Glutamatergic neuron (in vitro differentiated cells): ENCODE measurements around the gene SNAP23. TPM values are rescaled to one million over a fixed set of nuclear protein-coding genes. Genes with fewer than 3 reads are reported as not detected.

ENCODE experiments used
- DNase-seq: peaks from one replicate; pipeline ENCODE4 v3.0.0; 2022
- H3K27ac Mint-ChIP-seq: one replicate; pipeline ENCODE4 v1.8.0; 2020; ENCODE audit warnings: mild to moderate bottlenecking, mixed read lengths, inconsistent platforms; ENCODE audit not compliant: unreplicated experiment
- H3K27me3 Mint-ChIP-seq: one replicate; pipeline ENCODE4 v1.8.0; 2020; ENCODE audit warnings: mild to moderate bottlenecking, moderate library complexity, mixed read lengths, inconsistent platforms; ENCODE audit not compliant: unreplicated experiment
- H3K36me3 Mint-ChIP-seq: one replicate; pipeline ENCODE4 v1.8.0; 2020; ENCODE audit warnings: mild to moderate bottlenecking, mixed read lengths, inconsistent platforms; ENCODE audit not compliant: unreplicated experiment
- H3K4me1 Mint-ChIP-seq: one replicate; pipeline ENCODE4 v1.8.0; 2020; ENCODE audit warnings: mild to moderate bottlenecking, low read depth, mixed read lengths, inconsistent platforms; ENCODE audit not compliant: unreplicated experiment
- H3K4me3 Mint-ChIP-seq: one replicate; pipeline ENCODE4 v1.8.0; 2020; ENCODE audit warnings: mild to moderate bottlenecking, mixed read lengths, inconsistent platforms; ENCODE audit not compliant: unreplicated experiment
- H3K9me3 Mint-ChIP-seq: one replicate; pipeline ENCODE4 v1.8.0; 2020; ENCODE audit warnings: mild to moderate bottlenecking, moderate library complexity, mixed read lengths, inconsistent platforms; ENCODE audit not compliant: unreplicated experiment
- CTCF ChIP-seq: fragments of 200-600 bp; sonication (generic); IDR thresholded peaks from one replicate; pipeline ENCODE4 v1.5.0; 2021; ENCODE audit not compliant: partially characterized antibody, unreplicated experiment
- total RNA-seq: library from RNA; stranded (reverse); fragmentation: NEBNext Ultra II Directional; extraction: Animal tissue kit (Norgen Biotek cat#: 25700); gene quantifications from one replicate; pipeline ENCODE4 v1.2.1, GENCODE V29; 2021; ENCODE audit not compliant: unreplicated experiment

The SNAP23 gene
- total RNA-seq, 1 donor from 2014 or later: 15.2 TPM

GRCh38 chr15:42490291-42490670 lies 5.2 kb upstream of the SNAP23 start:
- Mint-ChIP-seq H3K4me1 (peaks cover 8% of the 10 kb centered on the region), H3K27ac (peak overlapping the region; percentile 94), H3K9me3 (peaks cover 13% of the 10 kb centered on the region), H3K4me3 (peak overlapping the region; percentile 91), H3K36me3 (no peaks in the 10 kb centered on the region), H3K27me3 (peaks cover 2% of the 10 kb centered on the region)
- no peak for DNase-seq
- no peak for TF ChIP-seq CTCF

GRCh38 chr15:42490671-42491538 lies 4.5 kb upstream of the SNAP23 start, which contains the start of gene ZNF106:
Gene ZNF106 (minus strand): TSS chr15:42491141. CDS start chr15:42472289, 18,852 bp downstream.
- peak within 1 kb of the TSS; percentile 94 for H3K27ac Mint-ChIP-seq
- H3K9me3 Mint-ChIP-seq: peaks cover 17% of the 10 kb centered on the region
- DNase-seq: peak; percentile 92
- H3K36me3 Mint-ChIP-seq: no peaks in the 10 kb centered on the region
- peaks cover 10% of the 10 kb centered on the region for H3K4me1 Mint-ChIP-seq
- peak within 1 kb of the TSS; percentile 91 for H3K4me3 Mint-ChIP-seq
- H3K27me3 Mint-ChIP-seq: peaks cover 7% of the 10 kb centered on the region
- TF ChIP-seq CTCF: no peak

GRCh38 chr15:42491539-42492225 lies 3.8 kb upstream of the SNAP23 start:
- Mint-ChIP-seq H3K4me1 (peaks cover 14% of the 10 kb centered on the region), H3K4me3 (peak overlapping the region; percentile 91), H3K36me3 (no peaks in the 10 kb centered on the region), H3K27me3 (peaks cover 9% of the 10 kb centered on the region), H3K27ac (peak overlapping the region; percentile 94), H3K9me3 (peaks cover 17% of the 10 kb centered on the region)
- no peak for TF ChIP-seq CTCF
- no peak for DNase-seq

- H3K36me3 Mint-ChIP-seq: no peaks in the 10 kb centered on the region
- TF ChIP-seq CTCF: no peak
- peak overlapping the region; percentile 7 for H3K27ac Mint-ChIP-seq
- peaks cover 15% of the 10 kb centered on the region for H3K4me1 Mint-ChIP-seq
- no peak overlapping the region for H3K4me3 Mint-ChIP-seq
- H3K9me3 Mint-ChIP-seq: peaks cover 17% of the 10 kb centered on the region
- peaks cover 11% of the 10 kb centered on the region for H3K27me3 Mint-ChIP-seq
- DNase-seq: no peak
These were observed 1.8 kb upstream of the SNAP23 start for GRCh38 chr15:42493679-42494078.

- peak overlapping the region; percentile 86 for H3K27ac Mint-ChIP-seq
These were observed 455 bp upstream of the SNAP23 start for GRCh38 chr15:42494998-42495360.

More at GRCh38 chr15:42494998-42495360, 455 bp upstream of the SNAP23 start:
- DNase-seq: no peak
- TF ChIP-seq CTCF: no peak
- Mint-ChIP-seq H3K36me3 (no peaks in the 10 kb centered on the region), H3K4me1 (peaks cover 15% of the 10 kb centered on the region), H3K9me3 (peaks cover 17% of the 10 kb centered on the region), H3K27me3 (peaks cover 11% of the 10 kb centered on the region), H3K4me3 (peak overlapping the region; percentile 100)
